Islet precursor cell (in vitro differentiated cells): Measurements from ENCODE around the gene RNGTT.

Experiments used
- DNase-seq: peaks from one replicate; pipeline ENCODE4 v3.0.0-alpha.2; 2018

RNGTT gene

GRCh38 chr6:88577461-88577860, 386.0 kb downstream of the RNGTT start:
- no peak for DNase-seq

GRCh38 chr6:88575536-88575935, 387.9 kb downstream of the RNGTT start:
- DNase-seq = no peak

GRCh38 chr6:88574651-88575050, 388.8 kb downstream of the RNGTT start:
- no peak for DNase-seq

- DNase-seq = no peak
Observed at GRCh38 chr6:88574031-88574430, 389.4 kb downstream of the RNGTT start.

GRCh38 chr6:88573561-88573960, 389.9 kb downstream of the RNGTT start:
- DNase-seq = no peak

- no peak for DNase-seq
Observed at GRCh38 chr6:88572449-88573139, 390.8 kb downstream of the RNGTT start.

- no peak for DNase-seq
Observed at GRCh38 chr6:88569959-88570358, 393.5 kb downstream of the RNGTT start.

GRCh38 chr6:88567696-88568095, 395.7 kb downstream of the RNGTT start:
- DNase-seq = no peak

- no peak for DNase-seq
Observed at GRCh38 chr6:88566746-88567534, 396.5 kb downstream of the RNGTT start.

- DNase-seq = no peak
Observed at GRCh38 chr6:88565836-88566235, 397.6 kb downstream of the RNGTT start.

GRCh38 chr6:88565409-88565811, 398.0 kb downstream of the RNGTT start:
- no peak for DNase-seq

- DNase-seq = no peak
Observed at GRCh38 chr6:88563277-88563625, 400.2 kb downstream of the RNGTT start.

GRCh38 chr6:88562353-88563276, 400.8 kb downstream of the RNGTT start:
- DNase-seq = no peak

GRCh38 chr6:88561954-88562315, 401.5 kb downstream of the RNGTT start:
- no peak for DNase-seq

- DNase-seq = no peak
Observed at GRCh38 chr6:88561034-88561953, 402.1 kb downstream of the RNGTT start.
